Loucy (cell line): Measurements from ENCODE around the gene DMRTA2.

ENCODE experiments used
- EZH2phosphoT487 ChIP-seq: fragments of 200-600 bp; IDR thresholded peaks from 2 replicates; pipeline ENCODE4 v1.6.1; 2018; ENCODE audit warnings: antibody characterized with exemption, mild to moderate bottlenecking, moderate library complexity, borderline replicate concordance
- TF ChIP-seq, protein P1 (sequence below): fragments of 200-600 bp; sonication (generic); conservative IDR thresholded peaks from 2 replicates; pipeline ENCODE4 v1.5.1; 2014; ENCODE audit warnings: mild to moderate bottlenecking, antibody characterized with exemption, low read length

DNA sequence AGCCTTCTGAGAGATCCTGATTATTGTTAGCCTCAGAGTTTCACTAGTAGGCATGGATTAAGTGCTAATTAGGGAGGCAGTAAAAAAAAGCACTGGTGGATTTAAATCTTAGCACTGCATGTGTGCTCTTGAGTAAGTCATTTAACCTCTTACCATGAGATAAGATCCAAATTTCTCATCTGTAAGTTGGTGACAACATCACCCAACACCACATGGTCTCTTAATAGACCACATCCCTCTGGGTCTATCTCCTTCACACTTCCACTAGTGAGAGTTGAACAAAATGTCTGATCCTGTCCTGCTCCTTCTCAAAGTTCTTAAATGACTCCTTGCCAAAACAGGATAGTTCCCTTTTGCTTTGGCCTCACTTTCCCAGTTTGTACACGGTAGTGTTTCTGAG is 29.5 kb upstream of the DMRTA2 start:
- TF ChIP-seq, protein P1, sequence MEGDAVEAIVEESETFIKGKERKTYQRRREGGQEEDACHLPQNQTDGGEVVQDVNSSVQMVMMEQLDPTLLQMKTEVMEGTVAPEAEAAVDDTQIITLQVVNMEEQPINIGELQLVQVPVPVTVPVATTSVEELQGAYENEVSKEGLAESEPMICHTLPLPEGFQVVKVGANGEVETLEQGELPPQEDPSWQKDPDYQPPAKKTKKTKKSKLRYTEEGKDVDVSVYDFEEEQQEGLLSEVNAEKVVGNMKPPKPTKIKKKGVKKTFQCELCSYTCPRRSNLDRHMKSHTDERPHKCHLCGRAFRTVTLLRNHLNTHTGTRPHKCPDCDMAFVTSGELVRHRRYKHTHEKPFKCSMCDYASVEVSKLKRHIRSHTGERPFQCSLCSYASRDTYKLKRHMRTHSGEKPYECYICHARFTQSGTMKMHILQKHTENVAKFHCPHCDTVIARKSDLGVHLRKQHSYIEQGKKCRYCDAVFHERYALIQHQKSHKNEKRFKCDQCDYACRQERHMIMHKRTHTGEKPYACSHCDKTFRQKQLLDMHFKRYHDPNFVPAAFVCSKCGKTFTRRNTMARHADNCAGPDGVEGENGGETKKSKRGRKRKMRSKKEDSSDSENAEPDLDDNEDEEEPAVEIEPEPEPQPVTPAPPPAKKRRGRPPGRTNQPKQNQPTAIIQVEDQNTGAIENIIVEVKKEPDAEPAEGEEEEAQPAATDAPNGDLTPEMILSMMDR = no peak
- no peak for TF ChIP-seq EZH2phosphoT487
